Neural cell (in vitro differentiated cells): ENCODE data around the gene GABRB2.

Experiments used
- CTCF ChIP-seq: fragments of 450-650 bp; IDR thresholded peaks from 2 replicates; pipeline ENCODE4 v1.5.1; 2014; ENCODE audit warnings: antibody characterized with exemption, mild to moderate bottlenecking, moderate library complexity; ENCODE audit not compliant: poor library complexity, severe bottlenecking
- EP300 ChIP-seq: fragments of 450-650 bp; conservative IDR thresholded peaks from 2 replicates; pipeline ENCODE4 v1.6.1; 2014; ENCODE audit warnings: antibody characterized with exemption, mild to moderate bottlenecking, moderate library complexity; ENCODE audit not compliant: poor library complexity, severe bottlenecking
- EZH2 ChIP-seq: fragments of 200-600, 300-800 bp; shearing (Covaris generic), sonication (generic); IDR thresholded peaks from 2 replicates; pipeline ENCODE4 v1.6.1; 2014; ENCODE audit warnings: antibody characterized with exemption, low read length, borderline replicate concordance, mild to moderate bottlenecking; ENCODE audit not compliant: insufficient read depth, poor library complexity, severe bottlenecking
- POLR2AphosphoS5 ChIP-seq: IDR thresholded peaks from 2 replicates; pipeline ENCODE4 v1.6.1; 2012
- RAD21 ChIP-seq: fragments of 450-650 bp; conservative IDR thresholded peaks from 2 replicates; pipeline ENCODE4 v1.6.1; 2014; ENCODE audit warnings: antibody characterized with exemption, mild to moderate bottlenecking, moderate library complexity
- SMC3 ChIP-seq: fragments of 450-650 bp; conservative IDR thresholded peaks from 2 replicates; pipeline ENCODE4 v1.6.1; 2014; ENCODE audit warnings: antibody characterized with exemption, mild to moderate bottlenecking, moderate library complexity; ENCODE audit not compliant: poor library complexity

- TF ChIP-seq CTCF (no peak), EZH2 (no peak), RAD21 (no peak), POLR2AphosphoS5 (no peak), EP300 (no peak), SMC3 (no peak)
Measured at GRCh38 chr5:161314033-161314432, 232.5 kb downstream of the GABRB2 start.
